Stimulated activated CD8-positive, alpha-beta memory T cell treated with anti-CD3 and anti-CD28 coated beads, Interleukin-4, amount 100 ng/mL, for 4 hours (primary cell): Measurements from ENCODE around the gene KLHL12.
A peak's percentile ranks its signal among the peaks of the same experiment; 100 is the strongest.
"Not testable (repeated sequence)": the region's sequence is repeated elsewhere in the genome, so short reads cannot be mapped to it uniquely, and the experiment has no call there.

Source experiments
- DNase-seq, 2 donors: peaks; one replicate each; pipeline ENCODE4 v3.0.0-alpha.2; 2020; ENCODE audit warnings: low read depth in 2 of 2, low spot score in 1 of 2

Gene KLHL12

DNA sequence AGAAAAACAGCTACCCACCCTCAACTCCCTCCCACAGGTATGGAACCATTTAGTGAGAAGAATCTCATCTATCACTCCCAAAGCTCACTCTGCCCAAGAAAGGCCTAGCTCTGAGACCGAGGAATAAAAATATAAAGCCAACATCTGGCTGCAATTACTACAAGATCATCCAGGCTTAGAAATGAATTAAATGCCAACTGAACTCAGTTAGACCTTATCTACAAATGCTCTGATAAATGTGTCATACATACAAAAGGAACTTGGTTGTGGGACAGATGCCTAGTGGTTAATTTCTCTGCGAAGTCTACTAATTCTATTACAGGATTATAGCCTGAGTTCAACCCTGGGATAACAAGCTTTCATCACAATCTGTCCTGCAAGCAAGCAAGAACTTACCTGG, 24.4 kb upstream of the KLHL12 start:
- DNase-seq: no peak

DNA sequence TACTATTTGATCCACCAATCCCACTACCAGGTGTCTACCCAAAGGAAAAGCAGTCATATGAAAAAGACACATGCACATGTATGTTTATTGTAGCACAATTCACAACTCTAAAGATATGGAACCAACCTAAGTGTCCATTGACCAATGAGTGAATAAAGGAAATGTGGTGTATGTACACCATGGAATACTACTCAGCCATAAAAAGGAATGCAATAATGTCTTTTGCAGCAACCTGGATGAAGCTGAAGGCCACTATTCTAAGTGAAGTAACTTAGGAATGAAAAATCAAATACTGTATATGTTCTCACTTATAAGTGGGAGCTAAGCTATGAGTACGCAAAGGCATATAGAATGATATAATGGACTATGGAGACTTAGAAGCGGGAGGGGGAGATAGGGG, 18.4 kb upstream of the KLHL12 start:
- no peak for DNase-seq

DNA sequence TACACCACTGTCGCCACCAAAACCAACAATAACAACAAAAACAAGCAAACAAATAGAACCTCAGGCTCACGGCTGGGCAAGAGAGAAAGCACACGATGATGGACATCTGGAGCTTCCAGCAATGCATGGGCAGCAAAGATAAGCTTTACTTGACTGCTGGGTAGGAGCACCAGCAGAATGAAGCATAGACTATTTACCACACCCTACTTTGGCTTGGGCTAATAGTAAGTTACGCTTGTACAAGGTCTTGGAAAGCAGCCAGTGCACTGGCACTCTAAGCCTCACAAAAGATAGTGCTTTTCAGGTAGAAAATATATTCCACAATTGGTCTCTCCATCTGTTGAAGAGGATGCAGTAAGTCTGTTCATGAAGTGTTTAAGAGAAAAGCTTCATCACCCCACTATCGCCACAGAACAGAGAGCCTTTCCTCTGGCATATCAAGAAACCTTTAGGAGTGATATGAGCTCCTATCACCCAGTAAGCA, 17.4 kb upstream of the KLHL12 start:
- DNase-seq: no peak

DNA sequence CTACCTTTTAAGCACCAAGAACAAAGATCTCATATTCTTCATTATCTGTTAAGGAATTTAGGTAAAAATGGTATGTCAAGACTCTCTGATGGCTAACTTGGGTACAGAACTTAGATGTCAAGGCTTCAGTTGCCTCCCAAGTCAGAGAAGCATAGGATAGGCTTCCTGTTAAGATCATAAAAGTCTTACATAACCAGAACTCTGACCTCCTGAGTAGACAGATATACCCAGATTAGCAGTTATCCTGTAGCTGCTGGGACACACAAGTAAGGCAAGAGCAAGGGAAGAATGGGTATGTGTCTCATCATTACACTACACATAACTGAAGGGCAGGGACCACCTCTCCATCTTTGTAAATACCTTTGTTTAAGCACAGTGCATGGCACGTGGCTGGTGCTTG, 15.4 kb upstream of the KLHL12 start:
- DNase-seq: no peak

DNA sequence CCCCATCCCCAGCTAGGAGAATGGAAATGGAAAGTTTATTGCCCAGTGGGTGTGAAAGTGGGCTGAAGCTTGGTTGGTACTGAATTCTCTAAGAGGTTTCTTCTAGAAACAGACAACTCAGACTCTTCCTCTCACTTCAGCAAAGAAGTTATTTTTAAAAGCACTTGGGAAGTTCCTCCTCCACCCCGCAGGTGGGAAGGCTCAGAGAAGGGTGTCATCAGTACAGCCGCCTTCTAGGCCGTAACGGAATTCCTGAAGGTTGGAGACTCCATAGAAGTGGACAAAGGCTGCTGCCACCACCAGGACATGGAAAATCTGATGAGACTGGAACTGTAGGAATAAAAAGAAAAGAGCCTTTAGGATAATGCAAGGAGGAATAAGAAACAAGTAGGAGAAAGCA, 14.3 kb upstream of the KLHL12 start:
- DNase-seq: no peak

DNA sequence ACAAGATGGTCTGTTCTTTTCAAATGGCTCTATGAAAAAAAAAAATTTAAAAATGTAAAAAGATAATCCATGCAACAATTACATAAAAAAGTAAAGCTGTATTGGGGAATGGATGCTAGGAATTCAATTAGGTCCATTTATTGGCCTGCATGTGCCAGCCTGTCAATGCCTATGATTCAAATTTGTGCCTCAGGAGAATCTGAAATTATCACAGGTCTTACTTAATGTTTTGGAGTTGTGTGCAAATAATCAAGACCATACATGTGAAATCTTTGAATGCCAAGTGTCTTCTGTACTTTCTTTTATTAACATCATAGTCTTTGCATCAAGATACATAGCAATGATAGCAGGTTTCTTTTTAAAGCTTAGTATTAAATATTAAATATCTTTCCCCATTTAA, 13.5 kb upstream of the KLHL12 start:
- DNase-seq: no peak

DNA sequence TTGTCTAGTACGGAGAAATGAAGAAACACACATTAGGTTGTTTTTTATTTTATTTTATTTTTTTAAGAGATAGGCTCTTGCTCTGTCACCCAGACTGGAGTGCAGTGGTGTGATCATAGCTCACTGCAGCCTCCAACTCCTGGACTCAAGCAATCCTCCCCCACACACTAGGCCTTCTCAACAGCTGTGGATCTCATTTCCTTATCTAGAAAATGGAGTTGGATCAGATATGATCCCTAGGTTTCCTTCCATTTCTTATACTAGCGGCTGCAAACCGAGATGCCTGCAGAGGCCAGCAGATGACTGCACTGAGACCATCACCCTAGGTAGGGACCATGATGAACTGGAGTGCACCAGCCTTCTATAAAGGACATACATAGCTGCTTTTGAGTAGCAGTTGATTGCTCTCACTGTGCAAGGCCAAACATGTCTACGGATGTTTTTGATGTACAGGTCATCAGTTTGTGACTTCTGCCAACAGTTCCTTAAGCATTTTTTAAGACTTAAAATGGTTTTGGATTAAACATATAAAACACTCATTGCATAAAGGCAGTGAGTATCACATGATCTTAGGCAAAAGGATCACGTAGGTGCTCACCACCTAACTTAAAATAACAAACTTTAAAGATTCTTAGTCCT, 11.4 kb upstream of the KLHL12 start:
- no peak for DNase-seq

DNA sequence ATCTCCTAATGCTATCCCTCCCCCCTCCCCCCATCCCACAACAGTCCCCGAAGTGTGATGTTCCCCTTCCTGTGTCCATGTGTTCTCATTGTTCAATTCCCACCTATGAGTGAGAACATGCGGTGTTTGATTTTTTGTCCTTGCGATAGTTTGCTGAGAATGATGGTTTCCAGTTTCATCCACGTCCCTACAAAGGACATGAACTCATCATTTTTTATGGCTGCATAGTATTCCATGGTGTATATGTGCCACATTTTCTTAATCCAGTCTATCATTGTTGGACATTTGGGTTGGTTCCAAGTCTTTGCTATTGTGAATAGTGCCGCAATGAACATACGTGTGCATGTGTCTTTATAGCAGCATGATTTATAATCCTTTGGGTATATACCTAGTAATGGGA, 9.4 kb upstream of the KLHL12 start:
- DNase-seq: not testable (repeated sequence)

DNA sequence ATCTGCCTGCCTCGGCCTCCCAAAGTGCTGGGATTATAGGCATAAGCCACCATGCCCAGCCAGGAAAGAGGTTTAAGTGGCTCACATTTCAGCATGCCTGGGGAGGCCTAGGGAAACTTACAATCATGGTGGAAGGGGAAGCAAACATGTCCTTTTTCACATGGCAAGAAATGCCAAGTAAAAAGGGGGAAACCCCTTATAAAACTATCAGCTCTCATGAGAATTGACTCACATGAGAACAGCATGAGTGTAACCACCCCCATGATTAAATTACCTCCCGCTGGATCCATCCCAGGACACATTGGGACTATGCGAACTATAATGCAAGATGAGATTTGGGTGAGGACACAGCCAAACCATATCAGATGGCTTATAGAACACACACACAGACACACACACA, 8.8 kb upstream of the KLHL12 start:
- no peak for DNase-seq

DNA sequence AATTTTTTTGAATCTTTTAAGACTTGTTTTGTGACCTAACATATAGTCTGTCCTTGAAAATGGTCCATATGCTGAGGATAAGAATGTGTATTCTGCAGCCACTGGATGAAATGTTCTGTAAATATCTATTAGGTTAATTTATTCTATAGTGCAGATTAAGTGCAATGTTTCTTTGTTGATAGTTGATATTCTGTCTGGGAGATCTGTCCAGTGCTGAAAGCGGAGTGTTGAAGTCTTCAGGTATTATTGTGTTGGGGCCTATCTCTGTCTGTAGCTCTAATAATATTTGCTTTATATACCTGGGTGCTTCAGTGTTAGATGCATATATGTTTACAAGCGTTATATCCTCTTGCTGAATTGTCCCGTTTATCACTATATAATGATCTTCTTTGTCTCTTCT, 7.7 kb upstream of the KLHL12 start:
- no peak for DNase-seq

DNA sequence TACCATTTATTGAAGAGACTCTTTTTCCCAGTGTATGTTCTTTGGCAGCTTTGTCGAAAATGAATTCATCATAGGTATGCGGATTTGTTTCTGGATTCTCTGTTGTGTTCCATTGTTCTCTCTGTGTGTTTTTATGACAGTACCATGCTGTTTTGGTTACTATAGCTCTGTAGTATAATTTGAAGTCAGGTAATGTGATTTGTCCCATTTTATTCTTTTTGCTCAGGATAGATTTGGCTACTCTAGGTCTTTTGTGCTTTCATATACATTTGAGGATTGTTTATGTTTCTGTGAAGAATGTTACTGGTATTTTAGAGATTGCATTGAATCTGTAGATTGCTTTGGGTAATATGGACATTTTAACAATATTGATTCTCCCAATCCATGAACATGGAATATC, 5.4 kb upstream of the KLHL12 start:
- no peak for DNase-seq

DNA sequence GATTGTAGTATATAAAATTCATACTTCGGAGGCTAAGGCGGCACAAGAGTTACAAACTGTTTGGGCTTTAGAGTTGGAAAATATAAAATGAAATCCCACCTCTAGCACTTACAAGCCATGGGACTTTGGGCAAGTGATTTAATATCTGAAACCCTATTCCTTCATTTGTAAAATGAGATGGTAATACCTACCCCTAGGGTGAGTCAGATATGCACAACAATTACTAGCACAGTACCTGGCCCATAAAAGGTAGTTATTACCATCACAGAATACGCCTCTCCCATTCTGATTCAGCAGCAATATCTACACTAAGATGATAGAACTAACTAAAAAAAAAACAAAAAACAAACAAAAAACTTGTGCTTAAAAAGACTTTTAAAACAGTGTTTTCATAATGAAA, 3.5 kb downstream of the KLHL12 start:
- no peak for DNase-seq

DNA sequence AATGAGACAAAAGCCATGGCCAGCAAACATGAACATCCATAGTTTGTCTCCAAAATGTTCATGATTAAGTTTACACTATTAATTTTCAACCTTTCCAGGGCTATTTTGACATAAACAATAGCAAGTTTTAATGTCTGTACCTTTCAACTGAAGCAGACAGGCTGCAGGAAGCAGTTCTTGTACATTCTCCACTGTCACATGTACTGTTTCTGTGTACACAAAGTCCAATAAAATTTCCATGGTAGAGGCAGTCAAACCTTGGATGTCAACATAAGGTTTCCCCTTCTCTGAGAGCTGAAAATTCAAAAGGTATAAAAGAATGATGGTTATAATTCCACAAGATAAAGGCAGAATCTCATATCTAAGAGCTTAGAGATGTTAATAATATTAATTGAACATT, 7.4 kb downstream of the KLHL12 start:
- no peak for DNase-seq

DNA sequence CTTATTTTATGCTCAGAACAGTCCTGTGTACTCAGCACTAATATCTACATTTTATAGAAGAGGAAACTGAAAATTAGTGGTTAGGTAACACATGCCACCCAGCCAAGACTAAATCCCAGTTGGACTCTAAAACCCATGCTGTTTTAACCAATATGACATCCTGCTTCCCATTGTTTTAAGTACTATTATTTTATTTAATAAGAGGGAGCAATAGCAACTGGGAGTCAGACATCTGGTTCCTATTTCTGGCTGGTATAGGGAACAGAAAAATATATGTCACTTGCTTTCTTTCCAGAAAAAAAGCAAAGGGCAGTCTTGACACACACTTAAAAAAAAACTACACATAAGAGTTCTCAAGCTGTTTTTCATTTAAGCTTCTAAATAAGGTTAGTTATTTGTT, 11.9 kb downstream of the KLHL12 start:
- no peak for DNase-seq

DNA sequence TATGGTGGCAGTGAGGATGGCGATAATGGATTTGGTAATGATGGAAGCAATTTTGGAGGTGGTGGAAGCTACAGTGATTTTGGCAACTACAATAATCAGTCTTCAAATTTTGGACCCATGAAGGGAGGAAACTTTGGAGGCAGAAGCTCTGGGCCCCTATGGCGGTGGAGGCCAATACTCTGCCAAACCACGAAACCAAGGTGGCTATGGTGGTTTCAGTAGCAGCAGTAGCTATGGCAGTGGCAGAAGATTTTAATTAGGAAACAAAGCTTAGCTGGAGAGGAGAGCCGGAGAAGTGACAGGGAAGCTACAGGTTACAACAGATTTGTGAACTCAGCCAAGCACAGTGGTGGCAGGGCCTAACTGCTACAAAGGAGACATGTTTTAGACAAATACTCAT, 14.6 kb downstream of the KLHL12 start:
- not testable (repeated sequence) for DNase-seq

DNA sequence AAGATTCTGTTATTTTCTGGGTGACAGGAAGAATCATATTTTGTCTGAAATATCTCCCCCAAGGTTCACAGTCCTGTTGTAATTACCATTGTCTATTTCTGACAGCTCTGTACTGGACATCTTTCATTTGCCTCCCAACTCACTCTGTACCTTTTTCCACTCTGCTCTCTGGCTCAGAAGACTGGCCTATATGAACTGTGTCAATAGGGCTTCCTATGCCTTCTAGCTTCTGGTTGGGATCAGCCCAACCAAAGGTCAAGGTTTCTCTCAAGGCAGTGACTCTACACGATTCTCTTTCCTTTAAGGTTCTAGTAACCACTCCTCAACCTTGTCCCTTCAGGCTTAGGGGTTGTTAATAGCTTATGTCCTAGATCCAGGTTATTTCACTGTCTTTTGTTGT, 17.5 kb downstream of the KLHL12 start:
- DNase-seq: no peak

DNA sequence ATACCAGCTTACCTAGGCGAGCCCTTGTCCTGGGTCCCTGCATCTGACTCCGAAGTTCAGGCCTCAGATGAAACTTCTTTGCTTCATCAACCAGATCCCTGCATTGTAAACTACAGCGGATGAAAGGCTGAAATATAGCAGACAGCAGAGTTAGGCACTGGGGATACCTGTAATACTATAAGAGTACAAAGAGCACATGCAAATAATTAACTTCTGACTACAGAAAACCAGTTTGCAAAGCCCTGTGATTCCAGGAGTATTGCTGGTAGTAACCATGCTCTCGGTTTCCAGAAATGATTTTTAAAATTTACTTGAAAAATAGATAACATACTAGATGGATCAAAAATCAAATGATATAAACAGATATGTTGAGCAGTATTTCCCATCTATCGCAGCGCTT, 18.0 kb downstream of the KLHL12 start:
- no peak for DNase-seq

DNA sequence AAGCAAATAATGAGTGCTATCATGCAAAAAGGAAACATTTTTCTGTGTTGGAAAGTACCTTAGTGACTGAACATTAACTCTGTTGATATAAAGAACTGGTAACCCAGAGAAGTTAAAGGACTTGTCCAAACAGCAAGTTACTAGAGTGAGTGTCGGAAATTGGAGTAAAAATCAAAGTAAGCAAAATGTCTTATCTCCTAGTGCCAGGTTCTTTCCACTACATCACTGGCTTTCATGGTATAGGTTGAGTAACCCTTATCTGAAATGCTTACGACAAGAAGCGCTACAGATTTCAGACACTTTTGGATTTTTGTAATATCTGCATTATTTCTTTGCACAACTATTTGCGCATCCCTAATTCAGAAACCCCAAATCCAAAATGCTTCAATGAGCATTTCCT, 21.7 kb downstream of the KLHL12 start:
- DNase-seq: no peak

DNA sequence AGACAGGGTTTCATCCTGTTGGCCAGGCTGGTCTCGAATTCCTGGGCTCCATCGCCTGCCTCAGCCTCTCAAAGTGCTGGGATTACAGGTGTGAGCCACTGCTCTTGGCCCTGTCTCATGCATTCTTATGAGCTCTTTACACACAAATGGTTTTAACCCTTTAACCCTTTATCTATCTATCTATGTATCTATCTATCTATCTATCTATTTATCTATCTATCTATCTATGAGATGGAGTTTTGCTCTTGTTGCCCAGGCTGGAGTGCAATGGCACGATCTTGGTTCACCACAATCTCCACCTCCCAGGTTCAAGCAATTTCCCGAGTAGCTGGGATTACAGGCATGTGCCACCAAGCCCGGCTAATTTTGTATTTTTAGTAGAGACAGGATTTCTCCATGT, 23.2 kb downstream of the KLHL12 start:
- not testable (repeated sequence) for DNase-seq

DNA sequence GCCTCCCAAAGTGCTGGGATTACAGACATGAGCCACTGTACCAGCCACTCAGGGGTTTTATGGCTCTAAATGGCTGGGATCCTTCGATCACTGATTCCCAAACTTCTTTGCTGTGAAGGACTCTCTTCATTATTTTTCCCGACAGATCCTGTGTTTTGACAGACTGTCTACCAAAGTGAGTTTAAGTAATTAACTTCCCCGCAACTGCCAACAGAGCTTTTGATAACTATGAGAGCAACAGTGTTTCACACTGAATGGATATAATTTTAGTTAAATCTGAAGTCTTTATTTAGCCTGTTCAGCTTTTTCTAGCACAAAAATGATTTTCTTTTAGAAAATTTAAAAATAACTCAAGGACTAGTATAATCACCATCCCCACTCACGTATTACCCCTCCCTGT, 25.5 kb downstream of the KLHL12 start:
- no peak for DNase-seq

DNA sequence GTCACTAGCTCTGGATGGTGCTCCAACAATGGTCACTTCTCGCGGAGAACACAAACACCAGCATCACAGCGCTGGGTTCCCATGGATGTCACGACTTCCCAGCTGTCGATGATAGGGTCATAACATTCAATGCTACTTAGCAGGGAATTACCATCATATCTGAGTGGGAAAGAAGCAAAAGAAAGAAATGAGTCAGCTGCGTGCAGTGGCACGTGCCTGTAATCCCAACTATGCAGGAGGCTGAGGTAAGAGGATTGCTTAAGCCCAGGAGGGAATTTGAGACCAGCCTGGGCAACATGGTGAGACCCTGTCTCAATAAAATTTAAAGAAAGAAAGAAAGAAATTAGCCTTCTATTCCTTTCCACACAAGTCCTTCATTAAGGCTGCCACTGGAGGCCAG, 34.5 kb downstream of the KLHL12 start:
- DNase-seq: no peak

DNA sequence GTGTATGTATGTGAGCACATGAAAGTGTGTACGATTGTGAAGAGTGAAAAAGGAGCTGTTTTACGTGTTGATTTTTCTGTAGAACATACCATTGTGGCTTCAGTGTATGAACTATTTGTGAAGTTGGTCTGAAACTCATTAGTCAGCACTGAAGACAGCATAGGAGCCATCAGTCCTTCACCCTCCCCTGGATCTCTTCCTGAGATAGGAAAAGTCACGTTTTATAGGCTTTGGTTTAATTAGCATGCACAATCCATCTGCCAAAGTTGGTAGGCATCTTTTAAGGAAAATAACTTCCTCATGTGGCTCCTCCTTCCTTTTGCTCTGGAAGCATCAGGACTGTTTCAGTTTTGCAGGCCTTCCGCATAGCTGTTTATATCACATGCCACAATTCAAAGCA, 36.6 kb downstream of the KLHL12 start:
- no peak for DNase-seq

DNA sequence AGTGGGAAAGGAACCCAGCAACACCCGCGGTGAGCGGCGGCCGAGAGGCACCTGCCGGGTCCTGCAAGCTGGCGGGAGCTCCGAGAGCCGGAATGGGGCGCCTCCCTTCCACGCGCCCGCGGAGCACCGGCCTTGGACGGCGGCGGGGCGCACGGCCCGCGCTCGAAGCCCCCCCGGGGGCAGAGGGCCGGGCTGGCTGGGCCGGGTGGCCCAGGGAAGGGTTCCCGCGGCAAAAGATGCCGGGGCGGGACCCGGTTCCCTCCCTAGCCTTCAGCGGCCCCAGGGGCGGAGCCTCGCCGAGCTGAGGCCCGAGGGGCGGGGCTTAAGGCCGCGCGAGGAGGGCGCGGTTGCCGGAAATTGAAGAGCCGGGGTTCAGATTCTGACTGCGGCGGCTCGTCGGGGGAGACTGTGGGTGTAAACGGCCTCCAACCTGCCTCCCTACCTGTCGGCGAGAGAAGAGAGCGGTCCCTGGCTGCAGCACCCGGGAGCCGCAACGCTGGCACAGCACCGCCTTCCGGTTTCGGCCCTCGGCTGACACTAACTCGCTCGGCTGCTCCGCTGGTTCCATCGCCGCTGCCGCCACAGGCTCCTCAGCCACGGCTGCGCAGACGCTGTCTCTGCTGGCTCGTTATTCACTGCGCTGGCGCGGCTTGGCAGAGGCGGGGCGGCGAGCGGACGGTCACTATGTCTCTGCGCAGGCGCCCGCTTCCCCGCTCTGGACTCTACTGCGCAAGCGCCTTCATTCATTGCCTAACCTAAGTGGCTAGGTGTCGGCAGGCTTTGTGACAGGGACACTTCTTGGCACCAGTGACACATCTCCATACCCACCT, 38.3 kb downstream of the KLHL12 start, which contains the start of gene RABIF:
Gene RABIF (minus strand): TSS at position 619 of the 830 bp plus-strand sequence. CDS start 51 bp downstream, at position 568.
- DNase-seq: peak; percentile 92 to 93
